Motor neuron (in vitro differentiated cells): Measurements from ENCODE around the gene TNIP3. TPM values are rescaled to one million over a fixed set of nuclear protein-coding genes. Genes with fewer than 3 reads are reported as not detected.
A peak's percentile ranks its signal among the peaks of the same experiment; 100 is the strongest.

Source experiments
- ATAC-seq, 8 experiments: fragments of 200-7000 bp; cut with Tn5 transposase; replicated peaks in 6 of 8; 2 replicates each; pipeline ENCODE4 v1.8.0; 2021; ENCODE audit warnings: mild to moderate bottlenecking in 8 of 8, moderate library complexity in 8 of 8
- H3K27ac ChIP-seq, 2 donors: fragments of 250-450 bp; sonication (Bioruptor Pico); 2 replicates each; pipeline ENCODE4 v1.9.0; 2021; ENCODE audit warnings: antibody characterized with exemption in 2 of 2, mild to moderate bottlenecking in 2 of 2, moderate library complexity in 1 of 2
- H3K4me1 ChIP-seq, 2 donors: fragments of 250-450 bp; sonication (Bioruptor Pico); replicated peaks in 1 of 2; 2 replicates each; pipeline ENCODE4 v1.6.1; 2021; ENCODE audit warnings: antibody characterized with exemption in 2 of 2, mild to moderate bottlenecking in 2 of 2, moderate library complexity in 1 of 2
- H3K4me3 ChIP-seq, 5 donors: fragments of 250-450 bp; sonication (Bioruptor Pico); 2 replicates each; pipeline ENCODE4 v1.9.0; 2021; ENCODE audit warnings: antibody characterized with exemption in 5 of 5, mild to moderate bottlenecking in 5 of 5, moderate library complexity in 4 of 5
- WGBS, 10 experiments: fragments of 450-650 bp; shearing (Covaris generic); methylation state at CpG; one replicate each; pipeline ENCODE4 v1.0.0; 2022; 5-methylcytosine and 5-hydroxymethylcytosine counted together
- in situ Hi-C, 9 experiments: fragments of 400-800 bp; cut with MboI; loops; one replicate each; pipeline ENCODE4 v1.15.0; 2021; ENCODE audit warnings: low sequenced_read_pairs in 9 of 9, low pct_unique_long_range_greater_than_20kb in 2 of 9; ENCODE audit not compliant: unreplicated experiment in 9 of 9
- total RNA-seq, 8 experiments: library from RNA; unstranded; fragments of 300-600 nt; gene quantifications; 2 replicates each; pipeline versions ENCODE4 v1.2.3 to v1.2.4, GENCODE V29; 2022

Gene TNIP3
- total RNA-seq, 8 experiments from 2014 or later: 0.17 to 1.2 (median 0.49) TPM; not detected in 2

DNA sequence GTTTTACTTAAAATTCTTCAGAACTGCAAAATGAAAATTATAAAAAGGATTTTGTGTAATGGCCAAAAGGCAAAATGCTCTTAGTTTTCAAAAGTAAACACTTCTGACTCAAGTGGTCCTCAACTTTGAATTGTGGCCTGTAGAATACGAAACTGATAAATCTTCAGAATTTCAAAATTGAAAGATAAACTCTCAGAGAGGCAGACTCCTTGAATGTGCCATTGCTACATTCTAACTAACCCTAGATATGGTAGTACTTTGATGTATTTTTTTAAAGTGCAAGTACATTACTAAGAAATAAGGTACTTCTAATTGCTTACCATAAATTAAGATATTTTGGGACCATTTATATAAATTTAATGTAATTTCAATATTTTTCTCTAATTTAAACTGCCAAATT, 44.4 kb downstream of the TNIP3 start:
- no peak overlapping the region for H3K27ac ChIP-seq
- peaks cover 0 to 3% of the 10 kb centered on the region in 2 donors for H3K4me1 ChIP-seq
- WGBS, 10 experiments: 42 to 100% (median 70%) methylated on average over 1 of the region's 1 CpG; no CpG with 5 or more reads in 2 of the 10 experiments
- ATAC-seq: no peak
- in situ Hi-C loops: loop anchor here in 2 of 9 experiments (25.0 kb wide), 1 partner anchor 957 kb away; no protein-coding TSS in a partner anchor
- no peak overlapping the region for H3K4me3 ChIP-seq

DNA sequence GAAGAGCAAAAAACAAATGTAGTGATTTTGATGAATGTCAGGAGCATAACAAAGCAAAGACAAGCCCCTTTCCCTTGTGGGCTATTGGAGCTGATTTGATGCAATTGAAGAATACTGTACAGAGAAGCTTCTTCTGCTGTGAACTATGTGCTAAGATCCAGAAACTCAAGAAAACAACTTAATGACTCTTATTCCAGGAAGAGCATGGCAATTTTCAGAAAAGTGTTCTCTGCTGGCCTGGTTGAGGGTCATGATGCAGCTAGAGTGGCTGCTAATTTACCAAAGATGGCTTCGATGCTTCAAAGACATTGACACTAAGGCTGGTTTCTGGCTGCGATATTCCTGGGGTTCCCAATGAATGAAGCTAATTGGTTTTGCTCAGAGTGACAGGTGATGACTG, 45.8 kb downstream of the TNIP3 start:
- ATAC-seq: no peak
- H3K27ac ChIP-seq: no peak overlapping the region
- in situ Hi-C loops: loop anchor here in 2 of 9 experiments (25.0 kb wide), 1 partner anchor 956 kb away; no protein-coding TSS in a partner anchor

DNA sequence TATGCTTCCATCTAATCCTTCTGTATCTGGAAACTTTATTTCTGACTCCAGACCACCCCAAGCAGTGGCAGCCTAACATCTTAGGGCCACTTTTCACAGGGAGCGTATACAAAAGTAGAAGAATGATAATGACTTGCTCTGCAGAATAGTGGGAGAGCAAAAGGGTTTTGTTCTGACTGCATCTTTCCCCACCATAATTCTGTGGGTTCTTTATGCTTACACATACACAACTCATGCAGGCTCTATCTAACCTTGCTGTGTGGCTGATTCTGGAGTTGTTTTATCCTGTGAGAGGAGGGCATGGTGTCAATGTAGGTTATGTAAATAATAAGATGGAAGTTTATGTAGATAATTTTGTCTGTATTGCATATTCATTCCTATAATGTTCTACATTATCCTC, 49.4 kb downstream of the TNIP3 start:
- in situ Hi-C loops: loop anchor here in 2 of 9 experiments (25.0 kb wide), 1 partner anchor 952 kb away; no protein-coding TSS in a partner anchor
- WGBS, 10 experiments: 29 to 100% (median 77%) methylated on average over 1 of the region's 1 CpG; no CpG with 5 or more reads in 6 of the 10 experiments
- no peak for ATAC-seq
- peaks cover 4 to 9% of the 10 kb centered on the region in 2 donors for H3K4me1 ChIP-seq
- H3K27ac ChIP-seq: no peak overlapping the region
- H3K4me3 ChIP-seq: no peak overlapping the region

More for the DNA sequence above, 45.8 kb downstream of the TNIP3 start:
- 13 to 85% (median 48%) methylated on average over 2 of the region's 2 CpGs; no CpG with 5 or more reads in 5 of the 10 experiments for WGBS, 10 experiments
- no peak overlapping the region for H3K4me3 ChIP-seq
- peaks cover 4 to 9% of the 10 kb centered on the region in 2 donors for H3K4me1 ChIP-seq

DNA sequence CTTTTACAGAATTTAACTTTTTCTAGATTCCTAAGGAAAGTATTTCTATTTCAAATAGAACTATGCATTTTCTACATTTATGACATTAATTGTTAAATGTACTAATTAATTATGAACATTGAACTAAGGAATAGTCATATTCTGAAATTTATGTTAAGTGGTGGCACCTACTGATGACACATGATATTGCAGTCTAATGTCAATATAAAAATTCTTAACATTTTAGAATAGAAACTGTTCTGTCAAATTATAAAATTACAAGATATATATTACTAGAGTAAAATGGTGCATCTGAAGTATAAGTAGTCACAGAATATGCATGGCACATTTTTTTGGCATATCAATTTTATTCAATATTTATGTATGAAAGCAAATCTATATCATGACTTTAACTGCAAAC, 51.6 kb downstream of the TNIP3 start:
- no peak overlapping the region for H3K27ac ChIP-seq
- peaks cover 4 to 9% of the 10 kb centered on the region in 2 donors for H3K4me1 ChIP-seq
- ATAC-seq: no peak
- in situ Hi-C loops: loop anchor here in 2 of 9 experiments (25.0 kb wide), 1 partner anchor 950 kb away; no protein-coding TSS in a partner anchor
- no peak overlapping the region for H3K4me3 ChIP-seq

DNA sequence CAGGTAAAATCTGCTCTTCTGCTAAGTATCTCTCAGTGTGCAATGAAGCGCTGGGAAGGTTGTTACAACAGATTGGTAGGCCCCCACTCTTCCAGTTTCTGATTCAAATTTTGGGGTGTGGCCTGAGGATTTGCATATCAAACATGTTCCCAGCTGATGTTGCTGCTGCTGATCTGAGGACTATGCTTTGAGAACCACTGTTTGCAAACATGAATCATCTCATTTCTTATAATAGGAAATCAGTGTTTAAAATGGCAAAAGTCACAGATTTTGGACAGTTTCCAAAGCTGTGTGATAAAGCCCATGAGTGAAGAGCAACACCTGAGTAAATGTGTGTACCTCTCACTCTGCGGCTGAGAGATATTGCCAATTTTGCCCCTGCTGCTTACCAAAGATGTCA, 55.6 kb downstream of the TNIP3 start:
- in situ Hi-C loops: loop anchor here in 2 of 9 experiments (25.0 kb wide), 1 partner anchor 946 kb away; no protein-coding TSS in a partner anchor
- peak in 1 of 8 experiments; percentile 26 for ATAC-seq
- H3K4me3 ChIP-seq: no peak overlapping the region
- H3K27ac ChIP-seq: no peak overlapping the region
- WGBS, 10 experiments: 30 to 100% (median 100%) methylated on average over 1 to 2 of the region's 2 CpGs; no CpG with 5 or more reads in 2 of the 10 experiments
- no peaks in the 10 kb centered on the region for H3K4me1 ChIP-seq

DNA sequence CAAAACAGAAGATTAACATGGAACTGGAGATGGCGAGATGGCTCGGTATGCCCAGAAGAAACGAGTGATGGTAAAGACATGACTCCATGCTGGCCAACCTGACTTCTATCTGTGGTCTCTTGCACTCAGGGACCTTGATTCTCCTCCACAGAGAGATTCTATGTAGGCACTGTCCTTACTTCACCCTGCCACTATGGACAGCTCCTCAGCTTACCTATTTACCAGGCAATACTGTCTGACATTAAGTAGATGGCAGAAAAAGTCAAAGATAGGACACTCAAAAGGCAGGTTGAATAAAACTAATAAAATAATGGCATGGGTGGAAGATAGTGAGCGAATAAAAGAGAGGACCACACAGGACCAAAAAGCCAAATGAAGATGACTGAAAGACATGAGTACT, 56.6 kb downstream of the TNIP3 start:
- no peak for ATAC-seq
- 77 to 100% (median 100%) methylated on average over 1 to 4 of the region's 4 CpGs; no CpG with 5 or more reads in 2 of the 10 experiments for WGBS, 10 experiments
- no peak overlapping the region for H3K27ac ChIP-seq
- no peak overlapping the region for H3K4me3 ChIP-seq
- H3K4me1 ChIP-seq: no peaks in the 10 kb centered on the region
- in situ Hi-C loops: loop anchor here in 2 of 9 experiments (25.0 kb wide), 1 partner anchor 945 kb away; no protein-coding TSS in a partner anchor

DNA sequence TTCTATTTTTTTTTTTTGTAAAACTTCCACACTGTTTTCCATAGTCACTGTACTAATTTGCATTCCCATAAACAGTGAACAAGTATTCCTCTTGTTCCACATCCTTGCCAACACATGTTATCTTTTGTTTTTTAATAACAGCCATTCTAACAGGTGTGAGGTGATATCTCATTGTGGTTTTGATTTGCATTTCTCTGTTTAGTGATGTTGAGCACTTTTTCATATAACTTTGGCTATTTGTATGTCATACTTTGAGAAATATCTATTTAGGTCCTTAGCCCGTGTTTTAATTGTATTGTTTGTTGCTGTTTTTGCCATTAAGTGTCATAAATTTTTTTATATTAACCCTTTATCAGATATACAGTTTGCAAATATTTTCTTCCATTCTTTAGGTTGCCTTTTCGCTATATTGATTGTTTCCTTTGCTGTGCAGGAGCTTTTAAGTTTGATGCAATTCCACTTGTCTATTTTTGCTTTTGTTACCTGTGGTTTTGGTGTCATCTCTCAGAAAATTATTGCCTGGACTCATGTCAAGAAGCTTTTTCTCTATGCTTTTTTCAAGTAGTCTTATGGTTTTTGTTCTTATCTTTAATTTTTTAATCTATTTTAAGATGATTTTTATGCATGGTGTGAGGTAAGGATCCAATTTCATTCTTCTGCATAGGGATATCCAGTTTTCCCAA, 63.9 kb downstream of the TNIP3 start:
- ATAC-seq: no peak
- H3K4me1 ChIP-seq: no peaks in the 10 kb centered on the region
- 36 to 100% (median 84%) methylated on average over 1 to 2 of the region's 2 CpGs for WGBS, 10 experiments
- no peak overlapping the region for H3K4me3 ChIP-seq
- H3K27ac ChIP-seq: no peak overlapping the region
- in situ Hi-C loops: loop anchor here in 2 of 9 experiments (25.0 kb wide), 1 partner anchor 938 kb away; no protein-coding TSS in a partner anchor

DNA sequence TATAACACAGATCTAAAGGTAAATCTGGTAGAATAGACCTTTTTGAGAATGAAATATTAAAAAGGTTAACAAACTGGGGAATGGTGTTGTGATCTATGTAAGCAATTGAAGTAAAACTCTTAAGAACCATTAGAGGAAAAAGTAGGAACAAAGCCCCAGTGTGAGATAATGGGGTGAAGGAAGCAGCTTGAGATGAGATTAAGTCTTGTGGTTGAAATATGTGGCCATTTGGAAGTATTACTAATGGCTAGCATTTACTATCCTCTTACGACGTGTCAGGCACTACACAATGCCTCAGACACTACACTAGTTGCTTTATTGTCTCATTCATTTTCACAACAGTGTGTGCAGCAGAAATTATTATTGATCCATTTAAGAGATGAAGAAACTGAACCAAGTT, 65.9 kb downstream of the TNIP3 start:
- H3K4me3 ChIP-seq: no peak overlapping the region
- no peak for ATAC-seq
- H3K4me1 ChIP-seq: no peaks in the 10 kb centered on the region
- 21 to 100% (median 87%) methylated on average over 2 of the region's 2 CpGs; no CpG with 5 or more reads in 2 of the 10 experiments for WGBS, 10 experiments
- no peak overlapping the region for H3K27ac ChIP-seq
- in situ Hi-C loops: loop anchor here in 8 of 9 experiments (10.0 to 25.0 kb wide), 4 partner anchors 373 to 943 kb away; no protein-coding TSS in a partner anchor

DNA sequence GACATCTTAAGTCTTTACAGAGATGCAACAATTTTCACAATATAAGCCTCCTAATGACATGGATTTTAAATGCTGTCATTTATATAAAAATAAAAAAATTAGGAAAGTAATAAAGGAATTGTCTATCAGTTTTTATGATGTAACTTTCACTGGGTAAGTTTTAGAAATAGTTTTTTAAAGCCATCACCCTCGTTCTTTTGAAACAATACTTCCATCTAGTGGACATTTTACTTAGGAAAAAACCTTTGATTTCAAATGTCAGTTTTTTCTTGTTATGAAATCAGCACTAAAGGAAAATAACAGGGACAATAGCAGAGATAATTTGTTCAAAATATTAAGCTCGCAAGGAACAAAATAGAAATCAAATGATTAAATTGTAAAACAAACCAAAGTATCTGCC, 67.5 kb downstream of the TNIP3 start:
- in situ Hi-C loops: loop anchor here in 8 of 9 experiments (10.0 to 25.0 kb wide), 4 partner anchors 372 to 942 kb away; no protein-coding TSS in a partner anchor
- H3K4me3 ChIP-seq: no peak overlapping the region
- H3K27ac ChIP-seq: no peak overlapping the region
- WGBS, 10 experiments: 0 to 20% (median 11%) methylated on average over 2 of the region's 2 CpGs; no CpG with 5 or more reads in 1 of the 10 experiments
- ATAC-seq: peak in 1 of 8 experiments; percentile 14
- H3K4me1 ChIP-seq: no peaks in the 10 kb centered on the region

DNA sequence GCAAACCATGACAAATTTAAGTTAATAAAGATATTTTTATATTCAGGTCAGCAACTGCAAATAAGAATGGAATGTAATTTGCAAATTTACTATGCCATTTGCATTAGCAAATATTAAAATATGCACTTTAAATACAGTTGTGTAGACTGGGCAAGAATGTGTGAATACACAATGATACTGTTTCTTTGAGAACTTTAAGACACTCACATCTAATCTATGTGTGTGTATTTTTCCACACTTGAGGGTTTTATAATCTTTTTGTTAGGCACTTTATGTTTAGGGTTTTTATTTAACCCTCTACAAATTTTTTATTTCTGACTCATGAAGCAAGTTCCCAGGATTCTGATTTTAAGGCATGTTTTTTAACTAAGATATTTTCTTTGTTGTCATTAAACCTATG, 67.9 kb downstream of the TNIP3 start:
- ATAC-seq: peak in 1 of 8 experiments; percentile 80
- Histone ChIP-seq H3K4me1 (no peaks in the 10 kb centered on the region), H3K27ac (no peak overlapping the region), H3K4me3 (no peak overlapping the region)
- in situ Hi-C loops: loop anchor here in 8 of 9 experiments (10.0 to 25.0 kb wide), 4 partner anchors 371 to 941 kb away; no protein-coding TSS in a partner anchor

DNA sequence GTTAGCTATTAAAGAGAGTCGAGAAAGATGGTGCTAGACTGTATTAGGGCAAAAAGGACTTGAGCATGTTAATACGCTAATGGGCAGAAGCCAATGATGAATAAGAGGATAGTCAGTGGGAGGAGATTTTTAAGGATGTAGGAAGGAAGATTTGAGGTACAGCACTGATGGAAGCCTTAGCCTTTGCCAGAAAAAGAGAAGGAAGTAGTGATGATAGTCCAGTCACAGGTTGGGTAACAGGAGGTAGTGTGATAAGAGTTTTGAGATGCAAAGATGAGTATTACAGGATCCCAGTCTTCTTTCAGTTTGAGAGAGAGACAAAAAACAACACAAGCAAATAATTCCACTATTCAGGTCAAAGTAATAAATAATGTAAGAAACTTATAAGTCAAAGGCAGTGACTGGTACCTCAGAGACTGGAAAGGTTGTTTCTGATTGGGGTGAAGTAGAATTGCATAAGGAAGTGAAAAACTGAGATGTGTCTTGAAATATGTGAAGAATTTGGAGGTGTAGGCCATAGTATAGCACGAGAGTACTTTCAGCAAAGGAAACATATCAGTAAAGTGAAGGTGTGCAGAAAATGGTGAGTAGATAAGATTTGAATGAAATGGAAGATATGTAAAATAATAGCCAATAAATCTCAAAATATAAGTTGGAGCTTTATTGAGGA, 69.7 kb downstream of the TNIP3 start:
- in situ Hi-C loops: loop anchor here in 8 of 9 experiments (10.0 to 25.0 kb wide), 4 partner anchors 370 to 940 kb away; no protein-coding TSS in a partner anchor
- Histone ChIP-seq H3K4me1 (no peaks in the 10 kb centered on the region), H3K27ac (no peak overlapping the region), H3K4me3 (no peak overlapping the region)
- ATAC-seq: no peak
- 64 to 100% (median 100%) methylated on average over 2 to 3 of the region's 3 CpGs for whole genome bisulfite sequencing, 10 experiments

DNA sequence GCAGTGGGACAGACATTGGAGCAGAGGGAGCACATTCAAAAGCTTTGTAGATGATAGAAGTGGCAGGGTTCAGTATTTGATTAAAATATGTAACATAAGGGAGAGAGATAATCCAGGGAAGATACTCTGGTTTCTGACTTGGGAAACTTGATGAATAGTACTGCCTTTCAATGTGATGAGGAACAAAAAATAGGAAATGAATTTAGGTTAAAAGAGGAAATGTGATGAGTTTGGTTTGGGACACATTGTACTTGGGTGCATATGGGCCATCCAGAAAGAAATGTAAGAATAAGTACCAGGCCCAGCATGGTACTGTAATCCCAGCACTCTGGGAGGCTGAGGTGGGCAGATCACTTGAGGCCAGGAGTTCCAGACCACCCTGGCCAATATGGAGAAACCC, 70.9 kb downstream of the TNIP3 start:
- H3K27ac ChIP-seq: no peak overlapping the region
- ATAC-seq: no peak
- no peak overlapping the region for H3K4me3 ChIP-seq
- H3K4me1 ChIP-seq: no peaks in the 10 kb centered on the region
- in situ Hi-C loops: loop anchor here in 8 of 9 experiments (10.0 to 25.0 kb wide), 4 partner anchors 368 to 938 kb away; no protein-coding TSS in a partner anchor

DNA sequence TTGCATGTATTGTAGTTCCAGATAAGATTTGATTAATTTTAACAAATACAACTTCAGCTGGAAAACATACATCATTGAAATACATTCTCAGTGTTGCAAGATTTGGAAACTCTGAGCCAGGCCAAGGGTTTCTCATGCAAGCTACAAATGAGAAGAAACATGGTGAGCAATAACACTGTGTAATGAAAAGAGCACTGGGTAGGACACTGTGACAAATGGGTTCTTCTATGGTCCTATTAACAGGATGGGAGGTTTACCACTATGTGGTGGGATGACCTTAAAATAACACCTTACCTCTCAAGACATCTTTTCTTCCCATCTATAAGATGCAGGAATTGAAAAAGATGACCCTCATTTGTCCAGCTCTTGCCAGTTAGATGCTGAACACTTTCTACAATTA, 72.2 kb downstream of the TNIP3 start:
- Histone ChIP-seq H3K27ac (no peak overlapping the region), H3K4me1 (no peaks in the 10 kb centered on the region), H3K4me3 (no peak overlapping the region)
- in situ Hi-C loops: loop anchor here in 8 of 9 experiments (10.0 to 25.0 kb wide), 4 partner anchors 367 to 937 kb away; no protein-coding TSS in a partner anchor
- no peak for ATAC-seq
